Astrocyte (in vitro differentiated cells and primary cell): ENCODE results near the gene ALCAM. TPM values are rescaled to one million over a fixed set of nuclear protein-coding genes. Genes with fewer than 3 reads are reported as not detected.

ENCODE experiments used
- DNase-seq: peaks from one replicate; pipeline ENCODE4 v3.0.0-alpha.2; 2010; ENCODE audit warnings: low read depth
- FAIRE-seq: peaks from 2 replicates; lab custom pipeline; 2011; peaks lifted over from hg19 to GRCh38; lab: Jason Lieb, UNC
- H2AFZ ChIP-seq: 2 replicates; pipeline ENCODE4 v1.6.0; 2012; ENCODE audit warnings: low read depth, low read length, inconsistent platforms
- H3K27ac ChIP-seq: 2 replicates; pipeline ENCODE4 v1.5.1; 2011; ENCODE audit warnings: low read depth, low read length, inconsistent platforms
- H3K27me3 ChIP-seq: 2 replicates; pipeline ENCODE4 v1.6.0; 2011; ENCODE audit warnings: low read length, inconsistent platforms; ENCODE audit not compliant: insufficient read depth
- H3K36me3 ChIP-seq: 2 replicates; pipeline ENCODE4 v1.5.1; 2011; ENCODE audit warnings: low read length, inconsistent platforms; ENCODE audit not compliant: insufficient read depth
- H3K4me1 ChIP-seq: 2 replicates; pipeline ENCODE4 v1.5.1; 2011; ENCODE audit warnings: low read length, inconsistent platforms; ENCODE audit not compliant: insufficient read depth
- H3K4me2 ChIP-seq: 2 replicates; pipeline ENCODE4 v1.6.0; 2012; ENCODE audit warnings: low read length, inconsistent platforms
- H3K4me3 ChIP-seq: 2 replicates; pipeline ENCODE4 v1.5.1; 2011; ENCODE audit warnings: low read depth, mild to moderate bottlenecking, low read length, inconsistent platforms; ENCODE audit not compliant: insufficient read depth
- H3K79me2 ChIP-seq: 2 replicates; pipeline ENCODE4 v1.6.0; 2012; ENCODE audit warnings: mild to moderate bottlenecking, low read length, inconsistent platforms; ENCODE audit not compliant: insufficient read depth
- H3K9ac ChIP-seq: 2 replicates; pipeline ENCODE4 v1.6.0; 2012; ENCODE audit warnings: mild to moderate bottlenecking, low read length, inconsistent platforms
- H3K9me3 ChIP-seq: 2 replicates; pipeline ENCODE4 v1.5.1; 2012; ENCODE audit warnings: low read depth, mild to moderate bottlenecking, low read length, inconsistent platforms; ENCODE audit not compliant: insufficient read depth
- H4K20me1 ChIP-seq: 2 replicates; pipeline ENCODE4 v1.6.0; 2012; ENCODE audit warnings: low read length, inconsistent platforms; ENCODE audit not compliant: insufficient read depth
- H3K27ac Mint-ChIP-seq: one replicate; pipeline ENCODE4 v1.8.0; 2021; ENCODE audit warnings: mild to moderate bottlenecking, mixed read lengths; ENCODE audit not compliant: unreplicated experiment
- H3K27me3 Mint-ChIP-seq: one replicate; pipeline ENCODE4 v1.8.0; 2021; ENCODE audit warnings: low read depth, mixed read lengths; ENCODE audit not compliant: unreplicated experiment
- H3K36me3 Mint-ChIP-seq: one replicate; pipeline ENCODE4 v1.8.0; 2021; ENCODE audit warnings: low read depth, mixed read lengths; ENCODE audit not compliant: unreplicated experiment
- H3K4me1 Mint-ChIP-seq: one replicate; pipeline ENCODE4 v1.8.0; 2021; ENCODE audit warnings: low read depth, mixed read lengths; ENCODE audit not compliant: unreplicated experiment
- H3K4me3 Mint-ChIP-seq: one replicate; pipeline ENCODE4 v1.8.0; 2021; ENCODE audit warnings: mild to moderate bottlenecking, moderate library complexity, mixed read lengths; ENCODE audit not compliant: unreplicated experiment
- H3K9me3 Mint-ChIP-seq: one replicate; pipeline ENCODE4 v1.8.0; 2021; ENCODE audit warnings: mild to moderate bottlenecking, mixed read lengths; ENCODE audit not compliant: unreplicated experiment
- EZH2 ChIP-seq: IDR thresholded peaks from 2 replicates; pipeline ENCODE4 v1.6.1; 2012; ENCODE audit warnings: mild to moderate bottlenecking, low read length, inconsistent platforms; ENCODE audit not compliant: insufficient read depth
- total RNA-seq: library from RNA; stranded (reverse); gene quantifications from 2 replicates; pipeline ENCODE4 v1.2.1, GENCODE V29; 2021
- TF ChIP-seq, protein P1 (sequence below): IDR thresholded peaks from 2 replicates; pipeline ENCODE4 v1.5.1; 2011; ENCODE audit warnings: low read depth, mild to moderate bottlenecking, inconsistent platforms, low read length, moderate library complexity; ENCODE audit not compliant: insufficient read depth

The ALCAM gene
- total RNA-seq, 1 donor from 2014 or later: 154 TPM

DNA sequence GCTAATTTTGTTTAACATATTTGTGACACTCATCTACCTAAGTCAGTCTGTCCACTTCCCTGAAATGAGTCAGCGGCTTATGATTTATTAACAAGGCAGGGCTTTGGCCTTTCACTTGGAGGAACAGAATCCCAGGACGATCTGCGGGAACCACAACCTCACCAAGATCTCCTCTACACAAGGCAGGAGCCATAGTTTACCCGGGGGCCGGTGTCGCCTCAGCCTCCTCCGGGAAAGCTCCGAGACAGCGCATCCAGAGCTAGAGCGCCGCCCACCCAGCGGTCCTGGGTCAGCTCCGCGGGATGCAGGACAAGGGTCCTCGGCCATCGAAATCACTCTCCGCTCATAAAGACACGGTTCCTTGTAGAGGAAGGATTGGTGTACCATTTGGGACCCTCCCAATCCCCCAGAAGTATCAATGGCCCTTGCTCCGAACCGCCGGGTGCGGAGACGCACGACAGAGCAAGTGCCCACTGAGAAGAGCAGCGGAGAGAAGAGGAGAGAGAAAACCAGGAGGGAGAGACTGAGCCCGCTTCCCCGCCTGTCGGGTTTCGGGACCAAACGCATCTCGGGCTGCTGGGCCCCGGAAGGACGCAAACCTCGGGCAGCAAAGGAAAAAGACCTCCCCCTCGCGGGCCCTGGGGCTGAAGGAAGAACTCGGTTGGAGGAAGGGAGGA is 13.1 kb upstream of the ALCAM start:
- peak overlapping the region; percentile 85 for H3K4me2 ChIP-seq
- peak overlapping the region; percentile 83 for H2AFZ ChIP-seq
- H3K36me3 ChIP-seq: no peaks in the 10 kb centered on the region
- H4K20me1 ChIP-seq: no peaks in the 10 kb centered on the region
- Mint-ChIP-seq H3K27me3 (no peaks in the 10 kb centered on the region), H3K9me3 (peaks cover 3% of the 10 kb centered on the region), H3K27ac (peak overlapping the region; percentile 87), H3K36me3 (no peaks in the 10 kb centered on the region), H3K4me1 (peaks cover 43% of the 10 kb centered on the region), H3K4me3 (peak overlapping the region; percentile 31)
- DNase-seq (peak; percentile 67), FAIRE-seq (no peak)
- peaks cover 29% of the 10 kb centered on the region for H3K4me1 ChIP-seq
- H3K9me3 ChIP-seq: no peaks in the 10 kb centered on the region
- TF ChIP-seq, protein P1, sequence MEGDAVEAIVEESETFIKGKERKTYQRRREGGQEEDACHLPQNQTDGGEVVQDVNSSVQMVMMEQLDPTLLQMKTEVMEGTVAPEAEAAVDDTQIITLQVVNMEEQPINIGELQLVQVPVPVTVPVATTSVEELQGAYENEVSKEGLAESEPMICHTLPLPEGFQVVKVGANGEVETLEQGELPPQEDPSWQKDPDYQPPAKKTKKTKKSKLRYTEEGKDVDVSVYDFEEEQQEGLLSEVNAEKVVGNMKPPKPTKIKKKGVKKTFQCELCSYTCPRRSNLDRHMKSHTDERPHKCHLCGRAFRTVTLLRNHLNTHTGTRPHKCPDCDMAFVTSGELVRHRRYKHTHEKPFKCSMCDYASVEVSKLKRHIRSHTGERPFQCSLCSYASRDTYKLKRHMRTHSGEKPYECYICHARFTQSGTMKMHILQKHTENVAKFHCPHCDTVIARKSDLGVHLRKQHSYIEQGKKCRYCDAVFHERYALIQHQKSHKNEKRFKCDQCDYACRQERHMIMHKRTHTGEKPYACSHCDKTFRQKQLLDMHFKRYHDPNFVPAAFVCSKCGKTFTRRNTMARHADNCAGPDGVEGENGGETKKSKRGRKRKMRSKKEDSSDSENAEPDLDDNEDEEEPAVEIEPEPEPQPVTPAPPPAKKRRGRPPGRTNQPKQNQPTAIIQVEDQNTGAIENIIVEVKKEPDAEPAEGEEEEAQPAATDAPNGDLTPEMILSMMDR: no peak
- no peak for TF ChIP-seq EZH2
- H3K4me3 ChIP-seq: peak overlapping the region; percentile 55
- H3K79me2 ChIP-seq: no peaks in the 10 kb centered on the region
- H3K9ac ChIP-seq: peak overlapping the region; percentile 83
- H3K27me3 ChIP-seq: no peaks in the 10 kb centered on the region
- H3K27ac ChIP-seq: peak overlapping the region; percentile 86

DNA sequence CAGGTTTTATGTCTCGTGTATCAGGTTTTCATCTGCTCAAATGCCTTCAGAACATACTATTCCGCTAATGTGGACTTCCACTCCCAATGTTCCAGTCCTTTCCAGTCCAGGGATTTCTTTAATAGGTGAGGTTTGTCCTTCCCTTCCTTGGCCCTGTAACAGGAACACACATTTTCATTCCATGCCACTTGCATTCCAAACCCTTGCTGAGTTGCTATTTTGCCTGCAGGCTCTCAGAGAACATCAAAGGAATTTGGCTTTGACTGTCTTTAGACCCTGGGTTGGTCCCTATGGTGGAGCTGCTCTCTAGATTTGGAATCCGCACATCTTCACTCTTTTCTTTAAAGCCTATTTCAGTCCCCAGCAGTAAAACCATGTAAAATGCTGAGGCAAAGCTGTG is 12.3 kb upstream of the ALCAM start:
- H3K27ac Mint-ChIP-seq: peak overlapping the region; percentile 87
- H3K4me1 Mint-ChIP-seq: peaks cover 51% of the 10 kb centered on the region

More for the DNA sequence above, 12.3 kb upstream of the ALCAM start:
- Mint-ChIP-seq H3K27me3 (no peaks in the 10 kb centered on the region), H3K4me3 (peak overlapping the region; percentile 31), H3K36me3 (no peaks in the 10 kb centered on the region), H3K9me3 (peaks cover 3% of the 10 kb centered on the region)
- Histone ChIP-seq H3K4me1 (peaks cover 33% of the 10 kb centered on the region), H3K9ac (peak overlapping the region; percentile 83), H3K9me3 (no peaks in the 10 kb centered on the region), H3K4me2 (peak overlapping the region; percentile 85), H2AFZ (peak overlapping the region; percentile 83), H4K20me1 (no peaks in the 10 kb centered on the region), H3K4me3 (peak overlapping the region; percentile 55), H3K36me3 (no peaks in the 10 kb centered on the region), H3K27ac (peak overlapping the region; percentile 86), H3K79me2 (no peaks in the 10 kb centered on the region), H3K27me3 (no peaks in the 10 kb centered on the region)
- no peak for TF ChIP-seq EZH2
- TF ChIP-seq, protein P1: no peak
- FAIRE-seq (peak; percentile 41), DNase-seq (no peak)
